HG02642 (cell line): ENCODE results near the gene CNN2.

Experiments used
- ATAC-seq: cut with Tn5 transposase; IDR thresholded peaks from one replicate; pipeline ENCODE4 v1.9.1; 2021; ENCODE audit warnings: mild to moderate bottlenecking; ENCODE audit not compliant: unreplicated experiment, poor library complexity

Gene CNN2

DNA sequence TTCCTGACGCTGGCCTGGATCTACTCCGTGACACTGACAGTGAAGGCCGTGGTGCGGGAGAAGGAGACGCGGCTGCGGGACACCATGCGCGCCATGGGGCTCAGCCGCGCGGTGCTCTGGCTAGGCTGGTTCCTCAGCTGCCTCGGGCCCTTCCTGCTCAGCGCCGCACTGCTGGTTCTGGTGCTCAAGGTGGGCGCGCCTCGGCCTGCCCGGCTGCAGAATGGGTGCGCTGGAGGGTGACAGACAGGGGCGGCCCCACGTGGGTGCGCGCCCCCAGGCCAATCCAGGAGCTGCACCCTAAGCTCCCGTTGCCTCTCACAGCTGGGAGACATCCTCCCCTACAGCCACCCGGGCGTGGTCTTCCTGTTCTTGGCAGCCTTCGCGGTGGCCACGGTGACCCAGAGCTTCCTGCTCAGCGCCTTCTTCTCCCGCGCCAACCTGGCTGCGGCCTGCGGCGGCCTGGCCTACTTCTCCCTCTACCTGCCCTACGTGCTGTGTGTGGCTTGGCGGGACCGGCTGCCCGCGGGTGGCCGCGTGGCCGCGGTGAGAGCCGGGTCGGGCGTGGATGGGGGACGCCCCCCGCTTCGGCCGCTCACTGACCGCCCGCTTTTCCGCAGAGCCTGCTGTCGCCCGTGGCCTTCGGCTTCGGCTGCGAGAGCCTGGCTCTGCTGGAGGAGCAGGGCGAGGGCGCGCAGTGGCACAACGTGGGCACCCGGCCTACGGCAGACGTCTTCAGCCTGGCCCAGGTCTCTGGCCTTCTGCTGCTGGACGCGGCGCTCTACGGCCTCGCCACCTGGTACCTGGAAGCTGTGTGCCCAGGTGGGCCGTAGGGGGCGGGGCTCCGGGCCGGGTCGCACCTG is 20.7 kb downstream of the CNN2 start:
- ATAC-seq = no peak

DNA sequence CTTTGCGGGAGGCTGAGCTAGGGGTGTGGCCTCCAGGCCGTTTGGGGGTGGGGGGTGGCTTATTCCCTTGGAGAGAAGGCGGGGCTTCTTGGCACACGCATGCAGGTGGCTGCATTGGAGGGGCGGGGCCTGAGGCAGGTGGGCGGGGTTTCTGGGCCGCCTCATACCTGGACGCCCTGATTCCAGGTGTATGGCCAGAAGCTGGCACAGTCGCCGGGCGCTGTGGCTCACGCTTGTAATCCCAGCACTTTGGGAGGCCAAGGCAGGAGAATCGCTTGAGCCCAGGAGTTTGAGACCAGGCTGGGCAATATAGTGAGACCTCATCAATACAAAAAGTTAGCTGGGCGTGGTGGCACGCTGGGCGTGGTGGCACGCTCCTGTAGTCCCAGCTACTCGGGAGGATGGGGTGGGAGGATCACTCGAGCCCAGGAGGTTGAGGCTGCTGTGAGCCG is 21.3 kb downstream of the CNN2 start:
- ATAC-seq = no peak

DNA sequence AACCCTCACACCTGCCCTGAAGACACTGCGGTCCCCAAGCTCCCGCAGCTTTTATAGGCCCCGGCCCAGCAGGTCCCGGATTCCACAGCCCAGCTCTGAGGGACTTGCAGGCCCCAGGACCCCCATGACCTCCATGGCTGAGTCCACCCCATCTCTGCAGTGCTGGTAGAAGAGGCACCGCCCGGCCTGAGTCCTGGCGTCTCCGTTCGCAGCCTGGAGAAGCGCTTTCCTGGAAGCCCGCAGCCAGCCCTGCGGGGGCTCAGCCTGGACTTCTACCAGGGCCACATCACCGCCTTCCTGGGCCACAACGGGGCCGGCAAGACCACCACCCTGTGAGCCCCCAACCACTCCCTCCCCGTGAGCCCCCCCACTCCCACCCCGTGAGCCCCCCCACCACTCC is 22.7 kb downstream of the CNN2 start:
- ATAC-seq = no peak

DNA sequence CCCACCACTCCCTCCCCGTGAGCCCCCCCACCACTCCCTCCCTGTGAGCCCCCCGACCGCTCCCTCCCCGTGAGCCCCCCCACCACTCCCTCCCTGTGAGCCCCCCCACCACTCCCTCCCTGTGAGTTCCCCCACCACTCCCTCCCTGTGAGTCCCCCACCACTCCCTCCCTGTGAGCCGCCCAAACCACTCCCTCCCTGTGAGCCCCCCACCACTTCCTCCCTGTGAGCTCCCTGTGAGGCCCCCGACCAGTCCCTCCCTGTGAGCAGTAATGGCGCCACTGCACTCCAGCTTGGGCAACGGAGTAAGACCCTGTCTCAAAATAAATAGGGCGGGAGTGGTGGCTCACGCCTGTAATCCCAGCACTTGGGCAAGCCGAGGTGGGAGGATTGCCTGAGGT is 23.4 kb downstream of the CNN2 start:
- ATAC-seq = no peak

DNA sequence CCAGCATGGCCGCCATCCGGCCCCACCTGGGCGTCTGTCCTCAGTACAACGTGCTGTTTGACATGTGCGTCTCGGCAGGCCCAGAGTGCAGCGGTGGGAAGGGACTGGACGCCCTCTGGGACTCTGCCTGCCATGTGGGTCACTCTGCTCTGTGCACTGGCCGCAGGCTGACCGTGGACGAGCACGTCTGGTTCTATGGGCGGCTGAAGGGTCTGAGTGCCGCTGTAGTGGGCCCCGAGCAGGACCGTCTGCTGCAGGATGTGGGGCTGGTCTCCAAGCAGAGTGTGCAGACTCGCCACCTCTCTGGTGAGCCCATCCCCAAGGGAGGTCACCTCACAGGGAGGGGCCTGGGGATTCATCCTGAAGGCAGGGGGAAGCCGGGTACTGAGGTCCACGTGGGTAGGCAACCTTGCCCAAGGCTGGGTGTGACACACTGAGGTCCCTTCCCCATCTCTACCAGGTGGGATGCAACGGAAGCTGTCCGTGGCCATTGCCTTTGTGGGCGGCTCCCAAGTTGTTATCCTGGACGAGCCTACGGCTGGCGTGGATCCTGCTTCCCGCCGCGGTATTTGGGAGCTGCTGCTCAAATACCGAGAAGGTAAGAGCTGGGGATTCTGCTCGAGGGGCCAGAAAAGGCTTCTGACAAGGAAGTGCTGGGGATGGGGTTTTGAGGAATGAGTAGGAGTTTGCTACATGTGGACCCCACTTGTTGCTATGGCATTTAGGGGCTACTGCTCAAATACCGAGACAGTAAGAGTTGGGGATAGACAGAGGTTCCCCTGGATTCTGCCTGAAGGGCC is 24.8 kb downstream of the CNN2 start:
- no peak for ATAC-seq

DNA sequence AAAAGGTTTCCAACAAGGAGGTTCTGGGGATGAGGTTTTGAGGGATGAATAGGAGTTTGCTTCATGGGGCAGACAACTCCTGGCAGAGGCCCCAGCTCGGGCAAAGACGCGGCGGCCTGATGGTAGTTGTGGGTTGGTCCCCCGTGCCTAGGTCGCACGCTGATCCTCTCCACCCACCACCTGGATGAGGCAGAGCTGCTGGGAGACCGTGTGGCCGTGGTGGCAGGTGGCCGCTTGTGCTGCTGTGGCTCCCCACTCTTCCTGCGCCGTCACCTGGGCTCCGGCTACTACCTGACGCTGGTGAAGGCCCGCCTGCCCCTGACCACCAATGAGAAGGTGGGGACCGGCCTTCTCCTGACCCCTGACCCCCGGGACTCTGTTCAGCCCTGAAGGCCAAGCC is 25.4 kb downstream of the CNN2 start:
- ATAC-seq = no peak

DNA sequence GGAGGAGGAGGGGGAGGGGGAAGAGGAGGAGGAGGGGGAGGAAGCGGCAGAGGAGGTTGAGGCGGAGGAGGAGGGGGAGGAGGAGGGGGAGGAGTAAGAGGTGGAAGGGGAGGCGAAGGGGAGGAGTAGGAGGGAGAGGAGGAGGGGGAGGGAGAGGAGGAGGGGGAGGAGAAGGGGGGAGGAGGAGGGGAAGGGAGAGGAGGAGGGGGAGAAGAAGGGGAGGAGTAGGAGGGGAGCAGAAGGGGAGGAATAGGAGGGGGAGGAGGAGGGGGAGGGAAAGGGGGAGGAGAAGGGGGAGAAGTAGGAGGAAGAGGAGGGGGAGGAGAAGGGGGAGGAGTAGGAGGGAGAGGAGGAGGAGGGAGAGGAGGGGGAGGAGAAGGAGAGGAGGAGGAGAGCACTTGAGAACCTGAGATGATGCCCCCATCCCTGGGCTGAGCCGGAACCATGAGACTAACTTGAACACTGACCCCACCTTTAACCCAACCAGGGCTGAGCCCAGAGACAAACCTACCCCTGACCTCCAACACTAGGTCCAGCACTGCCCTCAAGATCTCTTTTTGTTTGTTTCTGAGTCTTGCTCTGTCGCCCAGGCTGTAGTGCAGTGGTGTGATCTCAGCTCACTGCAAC is 26.1 kb downstream of the CNN2 start:
- no peak for ATAC-seq

DNA sequence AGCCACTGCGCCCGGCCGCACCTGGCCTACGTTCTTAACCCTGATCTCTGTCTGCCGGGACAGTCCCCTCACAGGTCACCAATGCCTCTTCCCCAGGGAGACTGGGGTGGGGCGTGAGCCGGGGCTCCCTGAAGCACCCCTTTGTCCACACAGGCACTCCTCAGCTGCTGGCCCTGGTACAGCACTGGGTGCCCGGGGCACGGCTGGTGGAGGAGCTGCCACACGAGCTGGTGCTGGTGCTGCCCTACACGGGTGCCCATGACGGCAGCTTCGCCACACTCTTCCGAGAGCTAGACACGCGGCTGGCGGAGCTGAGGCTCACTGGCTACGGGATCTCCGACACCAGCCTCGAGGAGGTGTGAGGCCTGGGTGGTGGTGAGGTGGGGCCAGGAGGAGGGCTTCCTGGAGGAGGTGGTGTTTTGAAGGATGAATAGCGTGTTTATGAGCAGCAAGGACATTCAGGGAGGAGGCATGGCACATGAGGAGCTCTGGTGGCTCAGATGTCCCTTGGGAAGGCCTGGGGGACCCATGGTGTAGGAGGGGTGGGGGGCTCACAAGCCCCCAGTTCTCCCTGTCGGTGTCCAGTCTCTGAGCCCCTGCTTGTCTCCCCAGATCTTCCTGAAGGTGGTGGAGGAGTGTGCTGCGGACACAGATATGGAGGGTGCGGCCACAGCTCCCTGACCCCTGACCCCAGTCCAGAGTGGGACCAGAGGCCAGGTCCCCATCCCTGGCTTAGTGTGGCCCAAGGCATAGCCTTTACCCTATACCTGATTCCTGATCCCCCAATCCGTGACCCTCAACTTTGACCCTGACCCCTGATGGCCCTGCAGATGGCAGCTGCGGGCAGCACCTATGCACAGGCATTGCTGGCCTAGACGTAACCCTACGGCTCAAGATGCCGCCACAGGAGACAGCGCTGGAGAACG is 27.0 kb downstream of the CNN2 start:
- no peak for ATAC-seq

DNA sequence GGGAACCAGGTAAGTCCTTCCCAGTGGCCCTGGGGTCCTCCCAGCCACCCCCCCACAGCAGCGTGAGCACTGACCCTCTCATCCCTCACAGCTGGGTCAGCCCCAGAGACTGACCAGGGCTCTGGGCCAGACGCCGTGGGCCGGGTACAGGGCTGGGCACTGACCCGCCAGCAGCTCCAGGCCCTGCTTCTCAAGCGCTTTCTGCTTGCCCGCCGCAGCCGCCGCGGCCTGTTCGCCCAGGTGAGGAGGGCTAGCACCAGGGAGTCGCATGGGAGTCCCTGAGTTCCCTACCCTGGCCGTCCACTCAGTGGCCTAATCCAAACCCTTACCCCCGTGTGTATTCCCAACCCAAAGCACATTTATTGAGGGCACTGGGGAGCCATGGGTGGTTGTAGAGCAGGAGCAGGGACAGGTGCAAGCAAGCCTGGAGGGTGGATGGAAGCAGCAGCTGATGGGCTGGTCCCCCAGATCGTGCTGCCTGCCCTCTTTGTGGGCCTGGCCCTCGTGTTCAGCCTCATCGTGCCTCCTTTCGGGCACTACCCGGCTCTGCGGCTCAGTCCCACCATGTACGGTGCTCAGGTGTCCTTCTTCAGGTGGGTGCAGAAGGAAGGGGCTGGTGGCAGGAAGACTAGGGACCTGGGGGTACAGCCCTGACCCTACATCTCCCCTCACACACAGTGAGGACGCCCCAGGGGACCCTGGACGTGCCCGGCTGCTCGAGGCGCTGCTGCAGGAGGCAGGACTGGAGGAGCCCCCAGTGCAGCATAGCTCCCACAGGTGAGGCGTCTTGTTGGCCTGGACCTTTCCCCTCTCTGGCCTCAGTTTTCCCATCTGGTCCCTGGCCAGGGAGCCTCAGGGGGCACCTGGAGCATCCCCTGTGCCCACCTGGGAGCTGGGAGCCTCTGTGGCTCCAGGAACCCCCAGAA is 28.0 kb downstream of the CNN2 start:
- no peak for ATAC-seq

DNA sequence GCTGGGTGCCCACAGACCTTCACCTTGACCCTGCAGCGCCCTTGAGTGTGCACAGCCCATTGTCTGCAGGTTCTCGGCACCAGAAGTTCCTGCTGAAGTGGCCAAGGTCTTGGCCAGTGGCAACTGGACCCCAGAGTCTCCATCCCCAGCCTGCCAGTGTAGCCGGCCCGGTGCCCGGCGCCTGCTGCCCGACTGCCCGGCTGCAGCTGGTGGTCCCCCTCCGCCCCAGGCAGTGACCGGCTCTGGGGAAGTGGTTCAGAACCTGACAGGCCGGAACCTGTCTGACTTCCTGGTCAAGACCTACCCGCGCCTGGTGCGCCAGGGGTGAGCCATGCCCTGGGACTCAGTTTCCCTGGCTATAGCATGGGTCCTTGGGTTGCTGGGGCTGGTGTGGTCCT is 28.6 kb downstream of the CNN2 start:
- no peak for ATAC-seq

DNA sequence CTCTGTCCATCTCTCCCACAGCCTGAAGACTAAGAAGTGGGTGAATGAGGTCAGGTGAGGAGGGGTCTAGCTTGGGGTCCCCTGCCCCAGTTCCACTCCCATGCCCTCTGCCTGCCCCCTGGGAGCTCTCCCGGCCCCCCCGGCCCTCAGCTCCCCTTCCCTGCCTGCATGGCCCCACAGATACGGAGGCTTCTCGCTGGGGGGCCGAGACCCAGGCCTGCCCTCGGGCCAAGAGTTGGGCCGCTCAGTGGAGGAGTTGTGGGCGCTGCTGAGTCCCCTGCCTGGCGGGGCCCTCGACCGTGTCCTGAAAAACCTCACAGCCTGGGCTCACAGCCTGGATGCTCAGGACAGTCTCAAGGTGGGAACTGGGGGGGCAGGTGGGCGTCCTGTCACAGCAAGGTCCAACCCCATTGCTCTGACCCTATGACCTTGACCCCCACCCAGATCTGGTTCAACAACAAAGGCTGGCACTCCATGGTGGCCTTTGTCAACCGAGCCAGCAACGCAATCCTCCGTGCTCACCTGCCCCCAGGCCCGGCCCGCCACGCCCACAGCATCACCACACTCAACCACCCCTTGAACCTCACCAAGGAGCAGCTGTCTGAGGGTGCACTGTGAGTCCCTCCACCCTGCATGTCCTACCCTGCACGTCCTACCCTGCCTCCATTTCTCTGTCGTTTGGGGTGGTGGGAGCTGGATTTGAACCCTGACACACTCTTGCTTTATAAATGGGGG is 29.6 kb downstream of the CNN2 start:
- ATAC-seq = no peak

DNA sequence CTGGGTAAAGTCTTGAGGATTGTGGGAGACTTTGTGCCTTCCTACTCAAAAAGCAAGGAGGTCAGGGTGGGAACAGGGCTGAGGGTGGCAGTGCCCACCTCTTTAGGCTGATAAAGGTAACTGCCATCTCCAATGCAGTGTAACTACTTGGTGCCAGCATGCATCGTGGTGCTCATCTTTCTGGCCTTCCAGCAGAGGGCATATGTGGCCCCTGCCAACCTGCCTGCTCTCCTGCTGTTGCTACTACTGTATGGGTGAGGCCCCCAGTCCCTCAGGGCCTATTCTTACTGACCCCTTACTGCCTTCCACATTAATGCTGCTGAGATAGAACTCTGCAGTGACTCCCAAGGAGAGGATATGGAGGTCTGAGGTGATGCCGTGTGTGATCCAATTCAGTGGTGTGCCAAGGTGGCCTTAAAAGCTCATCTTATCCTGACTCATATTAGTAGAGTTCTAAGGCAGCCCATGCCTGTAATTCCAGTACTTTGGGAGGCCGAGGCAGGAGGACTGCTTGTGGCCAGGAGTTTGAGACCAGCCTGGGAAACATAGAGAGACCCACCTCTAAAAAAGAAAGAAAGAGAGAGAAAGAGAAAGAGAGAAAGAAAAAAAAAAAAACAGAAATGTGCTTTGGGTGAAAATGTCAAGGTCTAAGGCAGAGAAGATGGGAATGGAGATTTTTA is 30.9 kb downstream of the CNN2 start:
- no peak for ATAC-seq

DNA sequence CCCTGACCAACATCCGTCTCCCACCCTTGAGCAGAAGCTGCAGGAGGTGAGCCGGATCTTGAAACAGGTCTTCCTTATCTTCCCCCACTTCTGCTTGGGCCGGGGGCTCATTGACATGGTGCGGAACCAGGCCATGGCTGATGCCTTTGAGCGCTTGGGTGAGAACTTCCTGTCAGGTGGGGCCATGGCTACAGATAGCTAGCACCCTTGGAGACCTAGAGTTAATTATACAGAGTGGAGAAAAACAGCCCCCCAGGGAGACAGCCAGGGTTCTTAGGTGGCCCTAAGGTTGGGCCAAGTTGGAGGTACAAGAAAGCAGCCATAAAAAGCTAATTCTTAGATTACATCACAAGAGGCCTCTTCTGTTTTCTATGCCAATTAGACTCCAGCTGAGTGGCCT is 31.7 kb downstream of the CNN2 start:
- ATAC-seq = no peak

DNA sequence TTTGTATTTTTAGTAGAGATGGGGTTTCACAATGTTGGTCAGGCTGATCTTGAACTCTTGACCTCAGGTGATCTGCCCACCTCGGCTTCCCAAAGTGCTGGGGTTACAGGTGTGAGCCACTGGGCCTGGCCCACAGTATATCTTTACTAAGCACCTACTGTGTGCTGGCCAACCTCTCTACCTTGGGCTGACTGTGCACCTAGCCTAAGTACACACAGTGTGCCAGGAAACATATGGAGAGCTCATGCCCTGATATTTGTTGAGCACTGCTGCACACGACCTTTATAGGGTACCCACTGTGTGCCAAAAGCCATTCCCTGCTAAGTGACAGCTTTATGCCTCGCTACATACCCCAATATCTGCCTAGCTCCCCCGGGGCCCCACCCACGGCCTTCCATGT is 34.3 kb downstream of the CNN2 start:
- ATAC-seq = no peak

DNA sequence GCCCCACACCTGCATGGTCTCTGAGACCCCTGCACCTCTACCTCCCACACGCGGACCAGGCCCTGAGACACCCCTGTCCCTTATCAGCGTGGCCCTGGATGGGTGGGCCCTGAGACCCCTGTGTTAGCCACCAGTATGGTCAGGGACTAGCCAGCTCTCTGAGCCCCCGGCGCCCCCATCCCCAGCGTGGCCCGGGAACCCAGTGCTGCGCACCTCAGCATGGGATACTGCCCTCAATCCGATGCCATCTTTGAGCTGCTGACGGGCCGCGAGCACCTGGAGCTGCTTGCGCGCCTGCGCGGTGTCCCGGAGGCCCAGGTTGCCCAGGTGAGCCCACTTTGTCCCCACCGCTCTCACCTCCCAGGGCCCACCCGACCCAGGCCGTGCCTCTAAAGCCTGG is 35.6 kb downstream of the CNN2 start:
- ATAC-seq = no peak

DNA sequence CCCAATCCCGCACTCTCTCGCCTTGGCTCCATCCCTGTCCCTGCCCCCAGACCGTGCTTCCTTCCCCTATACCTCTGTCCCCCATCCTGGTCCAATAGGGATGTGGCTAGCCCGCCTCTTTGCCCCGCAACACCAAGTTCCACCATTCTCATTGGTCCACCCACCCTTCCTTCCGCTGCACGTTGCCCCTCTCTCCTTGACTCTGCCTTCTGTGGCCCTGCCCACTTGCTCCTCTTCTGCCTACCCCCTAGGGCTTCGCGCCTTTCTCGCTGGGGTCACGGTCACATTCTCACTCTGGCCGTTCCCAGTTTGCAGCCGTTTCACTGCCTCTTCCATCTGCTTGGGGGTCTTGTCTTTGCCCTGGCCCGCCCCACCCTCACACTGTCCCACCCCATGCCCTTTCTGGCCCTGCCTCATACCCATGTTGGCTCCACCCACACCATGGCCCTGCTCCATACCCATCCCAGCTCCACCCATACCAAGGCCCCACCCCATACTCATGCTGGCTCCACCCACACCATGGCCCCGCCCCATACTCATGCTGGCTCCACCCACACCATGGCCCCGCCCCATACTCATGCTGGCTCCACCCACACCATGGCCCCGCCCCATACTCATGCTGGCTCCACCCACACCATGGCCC is 36.1 kb downstream of the CNN2 start:
- ATAC-seq = no peak
